ENCODE measurements around the gene TRIM13. TPM values are rescaled to one million over a fixed set of nuclear protein-coding genes. Genes with fewer than 3 reads are reported as not detected.
A peak's percentile ranks its signal among the peaks of the same experiment; 100 is the strongest.

TRIM13 gene
- total and polyA plus RNA-seq, 2 of the 13 experiments (the other 11 are each of a cell fraction or from before 2014, with no cell fraction given): 22.0 to 24.4 TPM

- no peak for TF ChIP-seq ZNF784 (CRISPR knock-in tag; IDR thresholded peaks at IDR 0.05; ENCODE audit: borderline replicate concordance)
- TF ChIP-seq ZNF713 (CRISPR knock-in tag; IDR thresholded peaks at IDR 0.05): no peak
- no peak for TF ChIP-seq ZBTB37 (CRISPR knock-in tag; IDR thresholded peaks at IDR 0.05)
- no peak for TF ChIP-seq ZNF570 (CRISPR knock-in tag; IDR thresholded peaks at IDR 0.05; ENCODE audit: borderline replicate concordance)
- no peak for TF ChIP-seq KDM3A (CRISPR knock-in tag; IDR thresholded peaks at IDR 0.05; ENCODE audit: low read depth)
- no peak for TF ChIP-seq BCLAF1 (IDR thresholded peaks at IDR 0.05)
- TF ChIP-seq ZMYM2 (CRISPR knock-in tag; IDR thresholded peaks at IDR 0.05): no peak
- peak; percentile 24; the same call in 1 of the 2 replicates for TF ChIP-seq GATAD2A (CRISPR knock-in tag; IDR thresholded peaks at IDR 0.05)
- TF ChIP-seq PRPF4 (IDR thresholded peaks at IDR 0.05; ENCODE audit: low read depth, low read length, poor library complexity, severe bottlenecking): no peak
- TF ChIP-seq ATF7 (IDR thresholded peaks at IDR 0.05): peak; percentile 11; the same call in 1 of the 2 replicates
- TF ChIP-seq ATF7 (CRISPR knock-in tag; IDR thresholded peaks at IDR 0.05): no peak
- no peak for TF ChIP-seq SP5 (CRISPR knock-in tag; IDR thresholded peaks at IDR 0.05; ENCODE audit: borderline replicate concordance, low read depth)
- TF ChIP-seq CAMTA2 (CRISPR knock-in tag; IDR thresholded peaks at IDR 0.05; ENCODE audit: borderline replicate concordance): no peak
- TF ChIP-seq ATF4 (CRISPR knock-in tag; IDR thresholded peaks at IDR 0.05): peak; percentile 81 to 98
- no peak for TF ChIP-seq CCAR2 (optimal IDR thresholded peaks at IDR 0.05; ENCODE audit: low read depth, low read length)
- peak; percentile 30; the same call in 1 of the 2 replicates for TF ChIP-seq SOX5 (CRISPR knock-in tag; IDR thresholded peaks at IDR 0.05; ENCODE audit: borderline replicate concordance)
Observed at GRCh38 chr13:50030315-50030714, 33.5 kb downstream of the TRIM13 start (continued).
